Measurements from ENCODE around the gene PEAR1. TPM values are rescaled to one million over a fixed set of nuclear protein-coding genes. Genes with fewer than 3 reads are reported as not detected.

PEAR1 gene
- total RNA-seq, 3 donors from 2014 or later: 2.3 to 7.2 (median 4.6) TPM

GRCh38 chr1:156858959-156859522 lies 34.5 kb upstream of the PEAR1 start, which contains the start of gene INSRR:
Gene INSRR, minus strand, starts transcription at chr1:156859117. Its CDS starts 496 bp downstream, at chr1:156858621.
- Histone ChIP-seq H3K9me3 (no peaks in the 10 kb centered on the region), H3K4me3 (no peak within 1 kb of the TSS), H3K4me1 (ENCODE audit: low read depth) (peaks cover 17% of the 10 kb centered on the region), H3K36me3 (ENCODE audit: low read depth) (no peaks in the 10 kb centered on the region)
- intact Hi-C loops (cut with DNase I, micrococcal nuclease): no loop called here
- TF ChIP-seq, protein P1, sequence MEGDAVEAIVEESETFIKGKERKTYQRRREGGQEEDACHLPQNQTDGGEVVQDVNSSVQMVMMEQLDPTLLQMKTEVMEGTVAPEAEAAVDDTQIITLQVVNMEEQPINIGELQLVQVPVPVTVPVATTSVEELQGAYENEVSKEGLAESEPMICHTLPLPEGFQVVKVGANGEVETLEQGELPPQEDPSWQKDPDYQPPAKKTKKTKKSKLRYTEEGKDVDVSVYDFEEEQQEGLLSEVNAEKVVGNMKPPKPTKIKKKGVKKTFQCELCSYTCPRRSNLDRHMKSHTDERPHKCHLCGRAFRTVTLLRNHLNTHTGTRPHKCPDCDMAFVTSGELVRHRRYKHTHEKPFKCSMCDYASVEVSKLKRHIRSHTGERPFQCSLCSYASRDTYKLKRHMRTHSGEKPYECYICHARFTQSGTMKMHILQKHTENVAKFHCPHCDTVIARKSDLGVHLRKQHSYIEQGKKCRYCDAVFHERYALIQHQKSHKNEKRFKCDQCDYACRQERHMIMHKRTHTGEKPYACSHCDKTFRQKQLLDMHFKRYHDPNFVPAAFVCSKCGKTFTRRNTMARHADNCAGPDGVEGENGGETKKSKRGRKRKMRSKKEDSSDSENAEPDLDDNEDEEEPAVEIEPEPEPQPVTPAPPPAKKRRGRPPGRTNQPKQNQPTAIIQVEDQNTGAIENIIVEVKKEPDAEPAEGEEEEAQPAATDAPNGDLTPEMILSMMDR (IDR thresholded peaks at IDR 0.05): no peak
- no peak for DNase-seq
- peak; percentile 3 for ATAC-seq

DNA sequence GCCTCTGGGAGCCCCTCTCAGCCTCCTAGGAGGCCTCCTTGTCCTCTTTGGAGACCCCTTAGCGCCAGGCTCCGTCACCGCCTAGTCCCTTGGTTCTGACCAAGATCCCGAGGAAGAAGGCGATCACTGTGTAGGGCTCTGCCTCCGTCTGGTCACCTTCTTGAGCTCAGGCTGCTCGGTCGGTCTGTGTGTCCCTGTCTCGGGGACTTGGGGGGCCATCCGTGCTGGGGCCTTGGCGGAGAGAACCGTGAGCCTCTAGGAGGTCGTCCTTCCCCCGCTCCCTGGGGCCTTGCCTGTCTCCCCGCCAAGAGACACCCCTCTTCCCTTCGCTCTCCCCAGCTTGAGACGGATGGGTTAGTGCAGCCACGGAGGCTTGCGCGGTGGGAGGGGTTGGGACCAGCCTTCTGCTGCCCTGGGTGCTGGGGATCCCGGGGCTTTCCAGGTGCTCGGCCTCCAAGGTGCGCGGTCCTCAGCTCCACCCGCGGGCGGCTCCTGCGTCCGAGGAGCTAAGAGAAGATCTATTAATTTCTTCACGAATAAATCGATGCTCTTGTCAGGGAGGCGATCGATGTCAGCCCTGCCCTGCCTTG lies 33.9 kb upstream of the PEAR1 start:
- intact Hi-C loops (cut with DNase I, micrococcal nuclease): loop anchor here in 1 of 2 donors (5.0 kb wide), 1 partner anchor 62 kb away; no protein-coding TSS in a partner anchor
- TF ChIP-seq, protein P1 (IDR thresholded peaks at IDR 0.05): no peak
- peak; percentile 31 for ATAC-seq
- no peaks in the 10 kb centered on the region for H3K36me3 ChIP-seq (ENCODE audit: low read depth)
- H3K9me3 ChIP-seq: no peaks in the 10 kb centered on the region
- peaks cover 17% of the 10 kb centered on the region for H3K4me1 ChIP-seq (ENCODE audit: low read depth)
- H3K4me3 ChIP-seq: no peak overlapping the region
- DNase-seq: no peak

DNA sequence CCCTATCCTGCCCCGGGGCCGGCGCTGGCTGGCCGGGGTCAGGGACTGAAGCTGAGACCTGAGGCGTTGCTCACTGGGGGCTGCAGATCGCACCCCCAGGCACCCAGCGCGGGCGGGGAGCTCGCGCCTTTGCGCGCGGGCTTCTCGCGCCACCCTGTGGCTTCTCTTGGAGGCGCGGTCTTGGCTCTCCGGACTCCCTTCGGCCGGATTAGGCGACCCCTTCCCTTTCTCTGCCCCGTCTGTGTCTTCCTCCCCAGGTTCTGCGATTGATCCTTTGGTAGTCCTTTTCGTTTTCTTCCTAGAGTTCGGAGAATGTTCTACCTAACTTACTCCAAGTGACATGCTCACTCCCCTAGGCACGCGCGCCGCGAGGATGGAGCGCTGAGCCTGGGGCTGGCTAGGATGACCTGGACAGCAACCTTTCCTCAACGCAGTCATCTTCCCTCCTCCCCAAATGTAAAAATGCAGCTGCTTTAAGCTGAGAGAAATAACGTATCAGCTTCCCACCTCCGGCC lies 33.3 kb upstream of the PEAR1 start:
- ATAC-seq (peak; percentile 71), DNase-seq (peak in 2 of 3 donors; percentile 44 to 61)
- Histone ChIP-seq H3K4me3 (no peak overlapping the region), H3K9me3 (no peaks in the 10 kb centered on the region), H3K36me3 (ENCODE audit: low read depth) (no peaks in the 10 kb centered on the region), H3K4me1 (ENCODE audit: low read depth) (peaks cover 17% of the 10 kb centered on the region)
- intact Hi-C loops (cut with DNase I, micrococcal nuclease): loop anchor here in 1 of 2 donors (5.0 kb wide), 1 partner anchor 63 kb away; no protein-coding TSS in a partner anchor
- TF ChIP-seq, protein P1 (IDR thresholded peaks at IDR 0.05): peak; percentile 47

GRCh38 chr1:156860628-156861423 lies 32.7 kb upstream of the PEAR1 start, which contains the start of gene NTRK1:
Gene NTRK1, plus strand, starts transcription at chr1:156860865. Its CDS starts 70 bp downstream, at chr1:156860935.
- DNase-seq (peak in 2 of 3 donors; percentile 18 to 46), ATAC-seq (peak; percentile 62)
- intact Hi-C loops (cut with DNase I, micrococcal nuclease): loop anchor here in 1 of 2 donors (5.0 kb wide), 1 partner anchor 64 kb away; no protein-coding TSS in a partner anchor
- Histone ChIP-seq H3K36me3 (ENCODE audit: low read depth) (no peaks in the 10 kb centered on the region), H3K9me3 (no peaks in the 10 kb centered on the region), H3K4me3 (no peak within 1 kb of the TSS), H3K4me1 (ENCODE audit: low read depth) (peaks cover 17% of the 10 kb centered on the region)
- TF ChIP-seq, protein P1 (IDR thresholded peaks at IDR 0.05): no peak

GRCh38 chr1:156862584-156862983 lies 30.9 kb upstream of the PEAR1 start:
- TF ChIP-seq, protein P1 (IDR thresholded peaks at IDR 0.05): no peak
- H3K36me3 ChIP-seq (ENCODE audit: low read depth): no peaks in the 10 kb centered on the region
- no peak overlapping the region for H3K4me3 ChIP-seq
- peaks cover 17% of the 10 kb centered on the region for H3K4me1 ChIP-seq (ENCODE audit: low read depth)
- DNase-seq (no peak), ATAC-seq (no peak)
- no peaks in the 10 kb centered on the region for H3K9me3 ChIP-seq
- intact Hi-C loops (cut with DNase I, micrococcal nuclease): loop anchor here in 1 of 2 donors (5.0 kb wide), 1 partner anchor 65 kb away; no protein-coding TSS in a partner anchor

Measured in mucosa of descending colon (tissue), 3 donors.